Osteoblast (primary cell): ENCODE data around the gene PCDHGA5. TPM values are rescaled to one million over a fixed set of nuclear protein-coding genes. Genes with fewer than 3 reads are reported as not detected.
A peak's percentile ranks its signal among the peaks of the same experiment; 100 is the strongest.
"Not testable (repeated sequence)": the region's sequence is repeated elsewhere in the genome, so short reads cannot be mapped to it uniquely, and the experiment has no call there.

ENCODE experiments used
- DNase-seq: peaks from one replicate; pipeline ENCODE4 v3.0.0; 2011; ENCODE audit warnings: low spot score, mixed read lengths; ENCODE audit not compliant: insufficient read length; ENCODE audit errors: missing footprints
- H2AFZ ChIP-seq: 2 replicates; pipeline ENCODE4 v1.6.0; 2011; ENCODE audit warnings: mild to moderate bottlenecking, low read length
- H3K27ac ChIP-seq: 2 replicates; pipeline ENCODE4 v1.5.1; 2011; ENCODE audit warnings: mild to moderate bottlenecking, low read depth, low read length, moderate library complexity
- H3K27me3 ChIP-seq: 2 replicates; pipeline ENCODE4 v1.6.0; 2012; ENCODE audit warnings: mild to moderate bottlenecking, control low read depth, inconsistent platforms, low read length, moderate library complexity; ENCODE audit not compliant: insufficient read depth
- H3K36me3 ChIP-seq: 2 replicates; pipeline ENCODE4 v1.5.1; 2011; ENCODE audit warnings: mild to moderate bottlenecking, low read length, control low read depth, moderate library complexity; ENCODE audit not compliant: insufficient read depth
- H3K4me1 ChIP-seq: 2 replicates; pipeline ENCODE4 v1.5.1; 2011; ENCODE audit warnings: mild to moderate bottlenecking, low read length, control low read depth, moderate library complexity; ENCODE audit not compliant: insufficient read depth
- H3K4me2 ChIP-seq: 2 replicates; pipeline ENCODE4 v1.6.0; 2011; ENCODE audit warnings: mild to moderate bottlenecking, low read length; ENCODE audit not compliant: insufficient read depth
- H3K4me3 ChIP-seq: fragments of 200-600 bp; sonication (generic); 3 replicates; pipeline ENCODE4 v1.5.1; 2012; ENCODE audit warnings: mild to moderate bottlenecking, low read length, inconsistent platforms; ENCODE audit not compliant: insufficient read depth
- H3K79me2 ChIP-seq: 2 replicates; pipeline ENCODE4 v1.6.0; 2012; ENCODE audit warnings: mild to moderate bottlenecking, low read length, control low read depth, inconsistent platforms; ENCODE audit not compliant: insufficient read depth
- H3K9me3 ChIP-seq: 2 replicates; pipeline ENCODE4 v1.5.1; 2011; ENCODE audit warnings: low read depth, low read length, control low read depth
- H4K20me1 ChIP-seq: 2 replicates; pipeline ENCODE4 v1.6.0; 2012; ENCODE audit warnings: mild to moderate bottlenecking, low read length, control low read depth; ENCODE audit not compliant: insufficient read depth
- total RNA-seq: library from RNA; depleted of rRNA; stranded (reverse); fragments of >200 nt; gene quantifications from 2 replicates; pipeline ENCODE4 v1.2.3, GENCODE V29; 2012
- TF ChIP-seq, protein P1 (sequence below): IDR thresholded peaks from 2 replicates; pipeline ENCODE4 v1.5.1; 2011; ENCODE audit warnings: mild to moderate bottlenecking, low read depth, low read length, moderate library complexity; ENCODE audit errors: extremely low read depth

PCDHGA5 gene
- total RNA-seq, 1 donor = 2.5 TPM

DNA sequence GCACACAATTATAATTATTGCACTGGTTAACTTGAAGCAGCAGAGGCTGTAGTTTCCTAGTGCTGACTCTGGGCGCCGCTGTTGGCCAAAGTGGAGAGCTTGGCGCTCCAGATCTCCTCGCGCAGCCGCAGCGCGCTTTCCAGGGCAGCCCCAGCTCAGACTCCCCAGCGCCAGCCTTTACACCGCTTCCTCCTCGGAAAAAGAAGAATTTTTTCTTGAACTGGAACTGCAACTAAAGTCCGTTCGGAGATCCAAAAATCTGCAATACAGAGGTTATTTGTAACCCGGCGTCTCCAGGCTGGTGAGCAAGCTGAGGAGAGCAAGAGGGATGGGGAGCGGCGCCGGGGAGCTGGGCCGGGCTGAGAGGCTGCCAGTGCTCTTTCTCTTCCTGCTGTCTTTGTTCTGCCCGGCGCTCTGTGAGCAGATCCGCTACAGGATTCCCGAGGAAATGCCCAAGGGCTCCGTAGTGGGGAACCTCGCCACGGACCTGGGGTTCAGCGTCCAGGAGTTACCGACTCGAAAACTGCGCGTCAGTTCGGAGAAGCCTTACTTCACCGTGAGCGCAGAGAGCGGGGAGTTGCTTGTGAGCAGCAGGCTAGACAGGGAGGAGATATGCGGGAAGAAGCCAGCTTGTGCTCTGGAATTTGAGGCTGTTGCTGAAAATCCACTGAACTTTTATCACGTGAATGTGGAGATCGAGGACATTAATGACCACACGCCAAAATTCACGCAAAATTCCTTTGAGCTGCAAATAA is 23.8 kb downstream of the PCDHGA5 start, which contains the start of gene PCDHGB4:
TSS of gene PCDHGB4 (plus strand) at position 142 of the 755 bp plus-strand sequence. CDS start at position 329, 187 bp downstream.
- H3K27ac ChIP-seq, H3K36me3 ChIP-seq, H3K27me3 ChIP-seq, H3K4me1 ChIP-seq, DNase-seq, H3K79me2 ChIP-seq, H4K20me1 ChIP-seq: not testable (repeated sequence)
- Histone ChIP-seq H3K9me3 (peaks cover 12% of the 10 kb centered on the region), H3K4me3 (peak within 1 kb of the TSS; percentile 69), H2AFZ (peak within 1 kb of the TSS; percentile 25), H3K4me2 (peak within 1 kb of the TSS; percentile 37)
- TF ChIP-seq, protein P1, sequence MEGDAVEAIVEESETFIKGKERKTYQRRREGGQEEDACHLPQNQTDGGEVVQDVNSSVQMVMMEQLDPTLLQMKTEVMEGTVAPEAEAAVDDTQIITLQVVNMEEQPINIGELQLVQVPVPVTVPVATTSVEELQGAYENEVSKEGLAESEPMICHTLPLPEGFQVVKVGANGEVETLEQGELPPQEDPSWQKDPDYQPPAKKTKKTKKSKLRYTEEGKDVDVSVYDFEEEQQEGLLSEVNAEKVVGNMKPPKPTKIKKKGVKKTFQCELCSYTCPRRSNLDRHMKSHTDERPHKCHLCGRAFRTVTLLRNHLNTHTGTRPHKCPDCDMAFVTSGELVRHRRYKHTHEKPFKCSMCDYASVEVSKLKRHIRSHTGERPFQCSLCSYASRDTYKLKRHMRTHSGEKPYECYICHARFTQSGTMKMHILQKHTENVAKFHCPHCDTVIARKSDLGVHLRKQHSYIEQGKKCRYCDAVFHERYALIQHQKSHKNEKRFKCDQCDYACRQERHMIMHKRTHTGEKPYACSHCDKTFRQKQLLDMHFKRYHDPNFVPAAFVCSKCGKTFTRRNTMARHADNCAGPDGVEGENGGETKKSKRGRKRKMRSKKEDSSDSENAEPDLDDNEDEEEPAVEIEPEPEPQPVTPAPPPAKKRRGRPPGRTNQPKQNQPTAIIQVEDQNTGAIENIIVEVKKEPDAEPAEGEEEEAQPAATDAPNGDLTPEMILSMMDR = peak; percentile 57

DNA sequence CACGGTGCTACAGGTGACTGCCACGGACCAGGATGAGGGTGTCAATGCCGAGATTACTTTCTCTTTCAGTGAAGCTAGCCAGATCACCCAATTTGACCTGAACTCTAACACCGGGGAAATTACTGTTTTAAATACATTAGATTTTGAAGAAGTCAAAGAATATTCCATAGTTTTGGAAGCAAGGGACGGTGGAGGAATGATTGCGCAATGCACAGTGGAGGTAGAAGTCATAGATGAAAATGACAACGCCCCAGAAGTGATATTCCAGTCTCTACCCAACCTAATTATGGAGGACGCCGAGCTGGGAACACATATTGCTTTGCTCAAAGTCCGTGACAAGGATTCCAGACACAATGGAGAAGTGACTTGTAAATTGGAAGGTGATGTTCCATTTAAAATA is 24.7 kb downstream of the PCDHGA5 start:
- H3K9me3 ChIP-seq = peaks cover 18% of the 10 kb centered on the region

DNA sequence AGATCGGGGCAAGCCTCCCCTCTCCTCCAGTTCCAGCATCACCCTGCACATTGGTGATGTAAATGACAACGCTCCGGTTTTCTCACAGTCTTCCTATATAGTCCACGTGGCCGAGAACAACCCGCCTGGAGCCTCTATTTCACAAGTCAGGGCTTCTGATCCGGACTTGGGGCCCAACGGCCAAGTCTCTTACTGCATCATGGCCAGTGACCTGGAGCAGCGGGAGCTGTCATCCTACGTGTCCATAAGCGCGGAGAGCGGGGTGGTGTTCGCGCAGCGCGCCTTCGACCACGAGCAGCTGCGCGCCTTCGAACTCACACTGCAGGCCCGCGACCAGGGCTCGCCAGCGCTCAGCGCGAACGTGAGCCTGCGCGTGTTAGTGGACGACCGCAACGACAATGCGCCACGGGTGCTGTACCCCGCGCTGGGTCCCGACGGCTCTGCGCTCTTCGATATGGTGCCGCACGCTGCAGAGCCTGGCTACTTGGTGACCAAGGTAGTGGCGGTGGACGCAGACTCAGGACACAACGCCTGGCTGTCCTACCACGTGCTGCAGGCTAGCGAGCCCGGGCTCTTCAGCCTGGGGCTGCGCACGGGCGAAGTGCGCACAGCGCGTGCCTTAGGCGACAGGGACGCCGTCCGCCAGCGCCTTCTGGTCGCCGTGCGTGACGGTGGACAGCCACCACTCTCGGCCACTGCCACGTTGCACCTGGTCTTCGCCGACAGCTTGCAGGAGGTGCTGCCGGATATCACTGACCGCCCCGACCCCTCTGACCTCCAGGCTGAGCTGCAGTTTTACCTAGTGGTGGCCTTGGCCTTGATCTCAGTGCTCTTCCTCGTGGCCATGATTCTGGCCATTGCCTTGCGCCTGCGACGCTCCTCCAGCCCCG is 25.4 kb downstream of the PCDHGA5 start:
- H3K27ac ChIP-seq = no peak overlapping the region
- no peak for DNase-seq
- no peaks in the 10 kb centered on the region for H3K27me3 ChIP-seq
- H3K4me2 ChIP-seq = no peak overlapping the region
- H3K9me3 ChIP-seq = peaks cover 22% of the 10 kb centered on the region
- H3K4me1 ChIP-seq = no peaks in the 10 kb centered on the region
- peak overlapping the region; percentile 7 for H3K4me3 ChIP-seq
- TF ChIP-seq, protein P1 = no peak
- H3K79me2 ChIP-seq = no peaks in the 10 kb centered on the region
- H3K36me3 ChIP-seq = peaks cover 4% of the 10 kb centered on the region
- no peaks in the 10 kb centered on the region for H4K20me1 ChIP-seq
- no peak overlapping the region for H2AFZ ChIP-seq

More for the DNA sequence above, 24.7 kb downstream of the PCDHGA5 start:
- Histone ChIP-seq H3K4me1 (no peaks in the 10 kb centered on the region), H3K79me2 (no peaks in the 10 kb centered on the region), H3K36me3 (peaks cover 4% of the 10 kb centered on the region), H3K27me3 (no peaks in the 10 kb centered on the region), H4K20me1 (no peaks in the 10 kb centered on the region), H3K27ac (no peak overlapping the region), H3K4me2 (peak overlapping the region; percentile 20), H3K4me3 (peak overlapping the region; percentile 47), H2AFZ (no peak overlapping the region)
- DNase-seq = no peak
- TF ChIP-seq, protein P1 = no peak
